ENCODE data around the gene PLCG2.
"Not testable (repeated sequence)": the region's sequence is repeated elsewhere in the genome, so short reads cannot be mapped to it uniquely, and the experiment has no call there.

Gene PLCG2

DNA sequence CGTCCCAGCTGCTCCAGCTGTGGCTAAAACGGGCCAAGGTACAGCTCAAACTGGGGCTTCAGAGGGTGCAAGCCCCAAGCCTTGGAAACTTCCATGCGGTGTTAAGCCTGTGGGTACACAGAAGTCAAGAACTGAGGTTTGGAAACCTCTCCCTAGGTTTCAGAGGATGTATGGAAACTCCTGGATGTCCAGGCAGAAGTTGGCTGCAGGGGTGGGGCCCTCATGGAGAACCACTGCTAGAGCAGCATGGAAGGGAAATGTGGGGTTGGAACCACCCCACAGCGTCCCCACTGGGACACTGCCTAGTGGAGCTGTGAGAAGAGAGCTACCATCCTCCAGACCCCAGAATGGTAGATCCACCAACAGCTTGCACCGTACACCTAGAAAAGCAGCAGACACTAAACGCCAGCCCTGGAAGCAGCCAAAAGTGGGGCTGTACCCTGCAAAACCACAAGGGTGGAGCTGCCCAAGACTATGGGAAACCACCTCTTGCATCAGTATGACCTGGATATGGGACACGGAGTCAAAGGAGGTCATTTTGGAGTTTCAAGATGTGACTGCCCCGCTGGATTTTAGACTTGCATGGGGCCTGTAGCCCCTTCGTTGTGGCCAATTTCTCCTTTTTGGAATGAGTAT, 230.0 kb downstream of the PLCG2 start:
- DNase-seq, result no peak

DNA sequence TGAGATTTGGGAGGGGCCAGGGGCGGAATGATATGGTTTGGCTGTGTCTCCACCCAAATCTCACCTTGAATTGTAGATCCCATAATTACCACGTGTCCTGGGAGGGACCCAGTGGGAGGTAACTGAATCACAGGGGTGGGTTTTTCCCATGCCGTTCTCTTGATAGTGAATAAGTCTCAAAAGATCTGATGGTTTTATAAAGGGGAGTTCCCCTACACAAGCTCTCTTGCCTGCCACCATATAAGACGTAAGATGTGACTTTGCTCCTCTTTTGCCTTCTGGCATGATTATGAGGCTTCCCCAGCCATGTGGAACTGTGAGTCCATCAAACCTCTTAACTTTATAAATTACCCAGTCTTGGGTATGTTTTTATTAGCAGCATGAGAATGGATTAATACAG, 230.7 kb downstream of the PLCG2 start:
- not testable (repeated sequence) for DNase-seq

DNA sequence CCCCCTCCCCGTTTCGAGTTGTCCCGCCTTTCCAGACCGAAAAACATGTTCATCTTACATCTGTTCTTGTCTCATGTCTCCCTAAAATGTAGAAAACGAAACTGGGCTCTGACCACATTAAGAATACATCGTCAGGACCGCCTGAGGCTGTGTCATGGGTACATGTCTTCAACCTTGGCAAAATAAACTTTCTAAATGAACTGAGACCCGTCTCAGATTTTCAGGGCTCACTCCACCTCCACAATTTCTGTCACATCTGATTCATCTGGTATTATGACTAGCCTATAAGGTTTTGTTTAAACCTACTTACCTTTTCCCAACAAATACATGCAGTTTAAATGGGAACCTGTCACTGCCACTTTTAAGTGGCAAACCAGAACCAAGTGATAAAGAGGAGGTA, 231.6 kb downstream of the PLCG2 start:
- DNase-seq, result no peak

DNA sequence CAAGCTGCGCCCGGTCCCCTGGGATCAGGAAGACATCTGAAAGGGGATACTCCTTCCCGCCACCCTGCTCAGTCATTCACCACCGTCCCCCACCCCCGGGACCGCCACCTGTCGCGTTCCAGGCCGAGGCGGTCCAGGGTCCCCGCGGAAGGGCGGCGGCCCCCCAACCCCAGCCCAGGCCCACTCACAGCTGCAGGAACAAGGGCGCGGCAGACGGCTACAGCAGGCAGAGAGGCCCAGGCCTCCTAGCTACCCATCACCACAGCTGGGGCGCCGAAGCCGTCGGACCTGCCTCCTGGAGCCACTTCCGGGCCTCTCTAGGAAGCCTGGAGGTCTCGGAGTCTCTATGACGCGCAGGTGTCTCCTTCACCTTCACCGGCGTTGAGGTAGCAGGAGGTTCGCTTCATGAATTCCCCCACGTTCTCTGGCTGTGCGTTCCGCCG, 232.1 kb downstream of the PLCG2 start, which contains the start of gene SDR42E1:
Gene SDR42E1 (minus strand): TSS at position 272 of the 443 bp plus-strand sequence. CDS start 10,612 bp downstream, outside the sequence.
- no peak for DNase-seq
